Measurements from ENCODE around the gene CRYL1. TPM values are rescaled to one million over a fixed set of nuclear protein-coding genes. Genes with fewer than 3 reads are reported as not detected.

The CRYL1 gene
- total RNA-seq, 1 experiment from 2014 or later: 0.20 TPM

GRCh38 chr13:20512042-20512683, 13.5 kb downstream of the CRYL1 start:
- peak; percentile 65 to 68 for DNase-seq
- H3K9me3 ChIP-seq (replicated peaks): no peaks in the 10 kb centered on the region

GRCh38 chr13:20506696-20507095, 19.0 kb downstream of the CRYL1 start:
- Histone ChIP-seq H3K4me3 (no peak overlapping the region), H3K36me3 (no peaks in the 10 kb centered on the region), H3K27ac (no peak overlapping the region), H3K27me3 (no peaks in the 10 kb centered on the region), H3K9me3 (replicated peaks) (no peaks in the 10 kb centered on the region), H3K4me1 (peaks cover 2% of the 10 kb centered on the region; the same call in 1 of the 2 replicates)
- no peak for DNase-seq

More at GRCh38 chr13:20512042-20512683, 13.5 kb downstream of the CRYL1 start:
- Histone ChIP-seq H3K27me3 (no peaks in the 10 kb centered on the region), H3K36me3 (no peaks in the 10 kb centered on the region), H3K27ac (no peak overlapping the region), H3K4me1 (peaks cover 4% of the 10 kb centered on the region; the same call in 1 of the 2 replicates), H3K4me3 (no peak overlapping the region)

- Histone ChIP-seq H3K27me3 (no peaks in the 10 kb centered on the region), H3K4me1 (no peaks in the 10 kb centered on the region), H3K27ac (no peak overlapping the region), H3K4me3 (no peak overlapping the region), H3K36me3 (no peaks in the 10 kb centered on the region), H3K9me3 (replicated peaks) (peaks cover under 1% of the 10 kb centered on the region; the same call in 1 of the 2 replicates)
- no peak for DNase-seq
These were observed 20.0 kb downstream of the CRYL1 start for GRCh38 chr13:20505405-20506366.

GRCh38 chr13:20503088-20504083, 22.3 kb downstream of the CRYL1 start:
- H3K4me3 ChIP-seq: no peak overlapping the region
- no peaks in the 10 kb centered on the region for H3K27me3 ChIP-seq
- no peak overlapping the region for H3K27ac ChIP-seq
- DNase-seq: no peak
- no peaks in the 10 kb centered on the region for H3K4me1 ChIP-seq
- H3K36me3 ChIP-seq: no peaks in the 10 kb centered on the region
- peaks cover 6% of the 10 kb centered on the region; the same call in 1 of the 2 replicates for H3K9me3 ChIP-seq (replicated peaks)

GRCh38 chr13:20501592-20501991, 24.1 kb downstream of the CRYL1 start:
- no peak overlapping the region for H3K4me3 ChIP-seq
- H3K27me3 ChIP-seq: no peaks in the 10 kb centered on the region
- H3K36me3 ChIP-seq: no peaks in the 10 kb centered on the region
- no peak overlapping the region for H3K27ac ChIP-seq
- DNase-seq: no peak
- H3K9me3 ChIP-seq (replicated peaks): peaks cover 6% of the 10 kb centered on the region
- H3K4me1 ChIP-seq: no peaks in the 10 kb centered on the region

GRCh38 chr13:20501120-20501519, 24.5 kb downstream of the CRYL1 start:
- H3K4me1 ChIP-seq: no peaks in the 10 kb centered on the region
- no peak overlapping the region for H3K27ac ChIP-seq
- no peaks in the 10 kb centered on the region for H3K36me3 ChIP-seq
- H3K27me3 ChIP-seq: no peaks in the 10 kb centered on the region
- H3K4me3 ChIP-seq: no peak overlapping the region
- no peak for DNase-seq
- H3K9me3 ChIP-seq (replicated peaks): peaks cover 6% of the 10 kb centered on the region

GRCh38 chr13:20499986-20500385, 25.7 kb downstream of the CRYL1 start:
- H3K27ac ChIP-seq: no peak overlapping the region
- H3K36me3 ChIP-seq: no peaks in the 10 kb centered on the region
- peaks cover 6% of the 10 kb centered on the region for H3K9me3 ChIP-seq (replicated peaks)
- no peak for DNase-seq
- no peaks in the 10 kb centered on the region for H3K27me3 ChIP-seq
- no peak overlapping the region for H3K4me3 ChIP-seq
- H3K4me1 ChIP-seq: peaks cover 9% of the 10 kb centered on the region

- Histone ChIP-seq H3K4me1 (peaks cover 10% of the 10 kb centered on the region), H3K4me3 (no peak overlapping the region), H3K27me3 (no peaks in the 10 kb centered on the region), H3K9me3 (replicated peaks) (peaks cover 6% of the 10 kb centered on the region), H3K27ac (no peak overlapping the region), H3K36me3 (no peaks in the 10 kb centered on the region)
- DNase-seq: no peak
These were observed 27.0 kb downstream of the CRYL1 start for GRCh38 chr13:20498659-20499058.

- H3K4me3 ChIP-seq: no peak overlapping the region
- no peak for DNase-seq
- no peaks in the 10 kb centered on the region for H3K27me3 ChIP-seq
- peaks cover 10% of the 10 kb centered on the region for H3K4me1 ChIP-seq
- H3K36me3 ChIP-seq: no peaks in the 10 kb centered on the region
- H3K27ac ChIP-seq: no peak overlapping the region
- H3K9me3 ChIP-seq (replicated peaks): peaks cover 6% of the 10 kb centered on the region
These were observed 27.5 kb downstream of the CRYL1 start for GRCh38 chr13:20498129-20498528.

GRCh38 chr13:20497006-20497775, 28.5 kb downstream of the CRYL1 start:
- Histone ChIP-seq H3K4me1 (peaks cover 10% of the 10 kb centered on the region), H3K27ac (no peak overlapping the region), H3K4me3 (no peak overlapping the region), H3K36me3 (no peaks in the 10 kb centered on the region), H3K9me3 (replicated peaks) (peaks cover 6% of the 10 kb centered on the region), H3K27me3 (no peaks in the 10 kb centered on the region)
- no peak for DNase-seq

- peak; percentile 46 to 82 for DNase-seq
- Histone ChIP-seq H3K9me3 (replicated peaks) (peaks cover 3% of the 10 kb centered on the region), H3K27ac (no peak overlapping the region), H3K27me3 (no peaks in the 10 kb centered on the region), H3K4me3 (0 out of 2 replicates have a peak overlapping the region, but pooled peaks have one; percentile 6), H3K4me1 (peaks cover 10% of the 10 kb centered on the region), H3K36me3 (no peaks in the 10 kb centered on the region)
These were observed 30.3 kb downstream of the CRYL1 start for GRCh38 chr13:20495087-20496023.

- H3K27me3 ChIP-seq: no peaks in the 10 kb centered on the region
- no peaks in the 10 kb centered on the region; the same call in none of the 2 replicates for H3K9me3 ChIP-seq (replicated peaks)
- H3K27ac ChIP-seq: no peak overlapping the region
These were observed 31.0 kb downstream of the CRYL1 start for GRCh38 chr13:20494656-20495055.

GRCh38 chr13:20492641-20493040, 33.0 kb downstream of the CRYL1 start:
- H3K4me3 ChIP-seq: no peak overlapping the region
- DNase-seq: peak; percentile 36 to 60
- no peak overlapping the region for H3K27ac ChIP-seq

More at GRCh38 chr13:20494656-20495055, 31.0 kb downstream of the CRYL1 start:
- Histone ChIP-seq H3K4me3 (no peak overlapping the region), H3K36me3 (no peaks in the 10 kb centered on the region), H3K4me1 (peaks cover 10% of the 10 kb centered on the region)
- peak; percentile 12 to 22 for DNase-seq

More at GRCh38 chr13:20492641-20493040, 33.0 kb downstream of the CRYL1 start:
- Histone ChIP-seq H3K36me3 (no peaks in the 10 kb centered on the region), H3K27me3 (no peaks in the 10 kb centered on the region), H3K9me3 (replicated peaks) (no peaks in the 10 kb centered on the region; the same call in none of the 2 replicates), H3K4me1 (peaks cover 10% of the 10 kb centered on the region)

Data from SJCRH30 (cell line).